A673 (cell line): ENCODE measurements around the gene MST1.

Experiments used
- EZH2 ChIP-seq: fragments of 200-600 bp; sonication (generic); IDR thresholded peaks from 2 replicates; pipeline ENCODE4 v1.6.1; 2017; ENCODE audit warnings: borderline replicate concordance, low read depth, mild to moderate bottlenecking, mixed read lengths, antibody characterized with exemption, low read length; ENCODE audit not compliant: poor library complexity, severe bottlenecking
- TF ChIP-seq, protein P1 (sequence below): fragments of 300-800, 200-600 bp; sonication (generic); conservative IDR thresholded peaks from 2 replicates; pipeline ENCODE4 v1.5.1; 2017; ENCODE audit warnings: low read depth, mild to moderate bottlenecking, antibody characterized with exemption, low read length, moderate library complexity, mixed read lengths

DNA sequence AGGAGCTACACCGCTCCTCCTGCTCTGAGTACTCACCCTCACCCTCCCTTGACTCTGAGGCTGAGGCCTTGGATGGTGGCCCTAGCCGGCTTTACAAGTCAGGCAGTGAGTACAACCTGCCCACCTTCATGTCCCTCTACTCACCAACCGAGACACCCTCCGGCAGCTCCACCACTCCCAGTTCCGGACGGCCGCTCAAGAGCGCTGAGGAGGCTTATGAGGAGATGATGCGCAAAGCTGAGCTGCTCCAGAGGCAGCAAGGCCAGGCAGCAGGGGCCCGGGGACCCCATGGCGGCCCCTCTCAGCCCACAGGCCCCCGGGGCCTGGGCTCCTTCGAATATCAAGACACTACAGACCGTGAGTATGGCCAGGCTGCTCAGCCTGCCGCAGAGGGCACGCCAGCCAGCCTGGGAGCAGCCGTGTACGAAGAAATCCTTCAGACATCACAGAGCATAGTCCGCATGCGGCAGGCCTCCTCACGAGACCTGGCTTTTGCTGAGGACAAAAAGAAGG lies 36.3 kb downstream of the MST1 start:
- TF ChIP-seq, protein P1, sequence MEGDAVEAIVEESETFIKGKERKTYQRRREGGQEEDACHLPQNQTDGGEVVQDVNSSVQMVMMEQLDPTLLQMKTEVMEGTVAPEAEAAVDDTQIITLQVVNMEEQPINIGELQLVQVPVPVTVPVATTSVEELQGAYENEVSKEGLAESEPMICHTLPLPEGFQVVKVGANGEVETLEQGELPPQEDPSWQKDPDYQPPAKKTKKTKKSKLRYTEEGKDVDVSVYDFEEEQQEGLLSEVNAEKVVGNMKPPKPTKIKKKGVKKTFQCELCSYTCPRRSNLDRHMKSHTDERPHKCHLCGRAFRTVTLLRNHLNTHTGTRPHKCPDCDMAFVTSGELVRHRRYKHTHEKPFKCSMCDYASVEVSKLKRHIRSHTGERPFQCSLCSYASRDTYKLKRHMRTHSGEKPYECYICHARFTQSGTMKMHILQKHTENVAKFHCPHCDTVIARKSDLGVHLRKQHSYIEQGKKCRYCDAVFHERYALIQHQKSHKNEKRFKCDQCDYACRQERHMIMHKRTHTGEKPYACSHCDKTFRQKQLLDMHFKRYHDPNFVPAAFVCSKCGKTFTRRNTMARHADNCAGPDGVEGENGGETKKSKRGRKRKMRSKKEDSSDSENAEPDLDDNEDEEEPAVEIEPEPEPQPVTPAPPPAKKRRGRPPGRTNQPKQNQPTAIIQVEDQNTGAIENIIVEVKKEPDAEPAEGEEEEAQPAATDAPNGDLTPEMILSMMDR, result no peak
- TF ChIP-seq EZH2, result no peak
